AG09319 (cell line): Measurements from ENCODE around the gene CAMTA1.

Experiments used
- DNase-seq: peaks from one replicate; pipeline ENCODE4 v3.0.0-alpha.2; 2010; ENCODE audit warnings: low read depth; ENCODE audit errors: extremely low read depth
- TF ChIP-seq, protein P1 (sequence below): IDR thresholded peaks from 2 replicates; pipeline ENCODE4 v1.5.1; 2011; ENCODE audit warnings: low read depth, mild to moderate bottlenecking, inconsistent platforms, low read length, moderate library complexity

The CAMTA1 gene

DNA sequence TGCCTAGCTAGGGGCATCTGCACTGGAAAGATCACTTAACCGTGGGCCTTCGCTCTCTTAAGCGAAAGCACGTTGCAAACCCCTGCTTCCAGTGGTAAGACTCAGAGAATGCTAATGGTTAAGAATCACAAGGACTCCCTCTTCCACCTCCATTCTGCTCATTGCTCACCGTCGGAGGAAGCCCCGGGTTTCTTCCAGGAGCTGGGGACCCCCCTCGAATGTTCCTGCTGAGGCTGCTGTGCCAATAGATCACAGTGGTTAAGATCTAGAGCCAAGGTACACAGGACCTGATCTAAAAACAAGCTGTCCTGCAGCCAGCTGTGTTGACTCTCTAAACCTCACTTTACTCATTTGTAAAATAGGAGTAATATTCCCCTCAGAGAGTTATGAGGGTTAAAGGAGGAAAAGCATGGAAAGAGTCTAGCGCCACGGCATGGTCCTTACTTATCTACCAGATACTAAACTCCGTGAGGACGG lies 986.6 kb downstream of the CAMTA1 start:
- no peak for DNase-seq
- TF ChIP-seq, protein P1, sequence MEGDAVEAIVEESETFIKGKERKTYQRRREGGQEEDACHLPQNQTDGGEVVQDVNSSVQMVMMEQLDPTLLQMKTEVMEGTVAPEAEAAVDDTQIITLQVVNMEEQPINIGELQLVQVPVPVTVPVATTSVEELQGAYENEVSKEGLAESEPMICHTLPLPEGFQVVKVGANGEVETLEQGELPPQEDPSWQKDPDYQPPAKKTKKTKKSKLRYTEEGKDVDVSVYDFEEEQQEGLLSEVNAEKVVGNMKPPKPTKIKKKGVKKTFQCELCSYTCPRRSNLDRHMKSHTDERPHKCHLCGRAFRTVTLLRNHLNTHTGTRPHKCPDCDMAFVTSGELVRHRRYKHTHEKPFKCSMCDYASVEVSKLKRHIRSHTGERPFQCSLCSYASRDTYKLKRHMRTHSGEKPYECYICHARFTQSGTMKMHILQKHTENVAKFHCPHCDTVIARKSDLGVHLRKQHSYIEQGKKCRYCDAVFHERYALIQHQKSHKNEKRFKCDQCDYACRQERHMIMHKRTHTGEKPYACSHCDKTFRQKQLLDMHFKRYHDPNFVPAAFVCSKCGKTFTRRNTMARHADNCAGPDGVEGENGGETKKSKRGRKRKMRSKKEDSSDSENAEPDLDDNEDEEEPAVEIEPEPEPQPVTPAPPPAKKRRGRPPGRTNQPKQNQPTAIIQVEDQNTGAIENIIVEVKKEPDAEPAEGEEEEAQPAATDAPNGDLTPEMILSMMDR, result no peak

- no peak for DNase-seq
- TF ChIP-seq, protein P1, result no peak
Measured at GRCh38 chr1:7777591-7777990, 992.3 kb downstream of the CAMTA1 start.

- TF ChIP-seq, protein P1, result no peak
- DNase-seq, result no peak
Measured at GRCh38 chr1:7778133-7778628, 992.9 kb downstream of the CAMTA1 start.

DNA sequence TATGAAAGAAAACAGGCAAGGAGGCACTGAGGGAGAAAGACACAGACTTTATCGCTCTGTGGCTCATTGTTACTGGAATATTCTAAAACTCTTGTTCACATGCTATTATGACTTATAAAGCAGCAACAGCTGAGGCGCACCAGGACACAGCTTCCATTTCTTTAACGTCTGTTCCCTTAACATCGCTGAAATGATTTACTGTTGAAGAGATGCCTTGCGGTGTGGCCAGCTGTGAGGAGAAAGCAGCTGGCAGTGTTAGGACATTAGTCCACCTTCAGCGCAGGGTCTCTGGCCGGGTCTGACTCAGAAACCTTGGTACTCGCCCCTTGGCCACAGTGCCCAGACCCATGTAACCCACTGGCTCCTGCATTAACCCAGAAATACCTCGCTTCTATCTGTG lies 995.7 kb downstream of the CAMTA1 start:
- DNase-seq, result no peak
- TF ChIP-seq, protein P1, result no peak

DNA sequence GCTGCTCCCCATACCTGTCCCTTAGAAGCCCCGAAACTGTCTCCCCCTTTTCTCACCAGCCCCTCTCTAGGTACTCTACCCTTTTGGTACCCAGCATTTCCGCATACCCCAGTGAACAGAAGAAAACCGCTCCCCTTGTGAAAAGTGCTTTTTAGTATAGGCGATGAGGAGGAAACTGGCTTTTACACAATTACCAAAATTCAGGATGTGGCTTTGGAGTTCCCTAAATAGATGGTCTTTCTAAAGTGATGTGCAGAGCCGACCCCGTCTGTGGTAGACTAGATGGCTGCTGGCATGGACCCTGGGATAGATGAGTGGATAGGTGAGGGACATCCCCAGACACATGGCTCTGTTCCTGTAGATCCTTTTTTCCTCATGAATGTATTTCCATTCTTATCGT lies 996.2 kb downstream of the CAMTA1 start:
- TF ChIP-seq, protein P1, result no peak
- DNase-seq, result no peak

GRCh38 chr1:7781923-7782495 lies 996.8 kb downstream of the CAMTA1 start:
- no peak for DNase-seq
- TF ChIP-seq, protein P1, result no peak

GRCh38 chr1:7783178-7783711 lies 998.0 kb downstream of the CAMTA1 start:
- TF ChIP-seq, protein P1, result no peak
- DNase-seq, result peak; percentile 19
